ENCODE measurements around the gene MACROD1. TPM values are rescaled to one million over a fixed set of nuclear protein-coding genes. Genes with fewer than 3 reads are reported as not detected.

MACROD1 gene
- total RNA-seq, 1 experiment from 2014 or later, result 36.9 TPM

DNA sequence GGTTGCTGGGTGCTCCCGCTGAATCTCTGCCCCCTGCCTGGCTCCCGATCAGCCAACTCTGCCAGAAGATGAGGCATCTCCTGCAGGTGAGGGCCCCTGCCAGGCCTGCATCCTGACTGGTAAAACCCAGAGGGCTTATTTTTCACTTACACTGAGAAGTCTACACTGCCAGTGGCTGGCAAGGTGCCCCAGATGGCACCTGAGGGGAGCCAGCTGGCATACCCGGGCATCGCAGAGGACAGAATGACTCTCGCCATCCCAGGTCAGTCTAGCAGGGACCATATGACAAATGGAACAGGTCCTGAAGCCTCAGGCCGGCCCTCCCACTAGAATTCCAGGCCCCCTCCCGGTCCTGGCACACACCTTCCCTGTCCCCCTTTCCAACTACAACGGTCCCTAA is 30.9 kb downstream of the MACROD1 start (continued):
- TF ChIP-seq, protein P1, sequence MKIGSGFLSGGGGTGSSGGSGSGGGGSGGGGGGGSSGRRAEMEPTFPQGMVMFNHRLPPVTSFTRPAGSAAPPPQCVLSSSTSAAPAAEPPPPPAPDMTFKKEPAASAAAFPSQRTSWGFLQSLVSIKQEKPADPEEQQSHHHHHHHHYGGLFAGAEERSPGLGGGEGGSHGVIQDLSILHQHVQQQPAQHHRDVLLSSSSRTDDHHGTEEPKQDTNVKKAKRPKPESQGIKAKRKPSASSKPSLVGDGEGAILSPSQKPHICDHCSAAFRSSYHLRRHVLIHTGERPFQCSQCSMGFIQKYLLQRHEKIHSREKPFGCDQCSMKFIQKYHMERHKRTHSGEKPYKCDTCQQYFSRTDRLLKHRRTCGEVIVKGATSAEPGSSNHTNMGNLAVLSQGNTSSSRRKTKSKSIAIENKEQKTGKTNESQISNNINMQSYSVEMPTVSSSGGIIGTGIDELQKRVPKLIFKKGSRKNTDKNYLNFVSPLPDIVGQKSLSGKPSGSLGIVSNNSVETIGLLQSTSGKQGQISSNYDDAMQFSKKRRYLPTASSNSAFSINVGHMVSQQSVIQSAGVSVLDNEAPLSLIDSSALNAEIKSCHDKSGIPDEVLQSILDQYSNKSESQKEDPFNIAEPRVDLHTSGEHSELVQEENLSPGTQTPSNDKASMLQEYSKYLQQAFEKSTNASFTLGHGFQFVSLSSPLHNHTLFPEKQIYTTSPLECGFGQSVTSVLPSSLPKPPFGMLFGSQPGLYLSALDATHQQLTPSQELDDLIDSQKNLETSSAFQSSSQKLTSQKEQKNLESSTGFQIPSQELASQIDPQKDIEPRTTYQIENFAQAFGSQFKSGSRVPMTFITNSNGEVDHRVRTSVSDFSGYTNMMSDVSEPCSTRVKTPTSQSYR (CRISPR knock-in tag; IDR thresholded peaks at IDR 0.05), result no peak
- TF ChIP-seq ZNF232 (CRISPR knock-in tag; IDR thresholded peaks at IDR 0.05), result no peak
- no peak for TF ChIP-seq TEAD1 (CRISPR knock-in tag; IDR thresholded peaks at IDR 0.05)

DNA sequence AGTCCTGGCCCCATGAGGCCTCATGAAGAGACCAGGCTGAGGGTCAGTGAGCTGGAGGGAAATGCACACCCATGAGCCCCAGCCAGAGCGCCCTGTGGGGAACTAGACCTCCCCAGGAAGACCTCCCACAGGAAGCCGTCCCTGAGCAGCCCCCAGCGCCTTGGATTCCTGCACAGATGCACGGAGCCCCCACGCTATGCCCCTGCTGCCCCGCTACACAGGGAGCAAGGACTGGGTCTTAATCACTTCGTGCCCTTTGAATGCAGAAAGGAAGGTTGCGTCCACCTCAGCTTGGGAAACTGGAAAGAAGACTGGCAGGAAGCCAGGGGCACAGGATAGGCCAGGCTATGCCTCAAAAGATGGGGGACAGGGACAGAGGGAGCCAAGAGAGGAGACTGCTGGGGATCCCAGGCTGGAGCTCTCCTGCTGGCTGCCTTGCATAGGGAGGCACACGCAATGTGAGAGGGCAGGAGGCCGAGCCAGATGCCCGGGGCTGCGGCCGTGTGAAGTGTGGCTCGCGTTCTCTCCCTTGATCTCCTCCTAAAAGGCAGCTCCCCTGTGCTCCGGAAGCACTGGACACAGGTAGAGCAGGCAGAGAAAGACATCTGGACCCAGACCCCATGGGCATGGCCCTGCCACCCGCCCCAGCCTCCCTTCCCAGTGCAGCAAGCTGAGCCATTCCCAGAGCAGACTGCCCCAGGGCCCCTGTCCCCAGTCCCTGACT is 32.8 kb downstream of the MACROD1 start:
- CTCF ChIA-PET, result interaction anchor here (0.7 to 4.3 kb wide), 9 partner anchors 11 to 100 kb away, joined by 3 to 17 read pairs (median 5); no protein-coding TSS in a partner anchor
- Mint-ChIP-seq H3K4me1 (peaks cover 35% of the 10 kb centered on the region), H3K4me3 (no peak overlapping the region), H3K36me3 (no peaks in the 10 kb centered on the region), H3K27me3 (ENCODE audit: low read depth) (peaks cover 48% of the 10 kb centered on the region), H3K9me3 (no peaks in the 10 kb centered on the region), H3K27ac (no peak overlapping the region)
- no peak for ATAC-seq
- DNase-seq (ENCODE audit: low spot score), result no peak
- POLR2A ChIA-PET, result interaction anchor here (0.6 kb wide), 2 partner anchors 11 to 256 kb away, joined by 3 to 10 read pairs; no protein-coding TSS in a partner anchor
- TF ChIP-seq, protein P2, sequence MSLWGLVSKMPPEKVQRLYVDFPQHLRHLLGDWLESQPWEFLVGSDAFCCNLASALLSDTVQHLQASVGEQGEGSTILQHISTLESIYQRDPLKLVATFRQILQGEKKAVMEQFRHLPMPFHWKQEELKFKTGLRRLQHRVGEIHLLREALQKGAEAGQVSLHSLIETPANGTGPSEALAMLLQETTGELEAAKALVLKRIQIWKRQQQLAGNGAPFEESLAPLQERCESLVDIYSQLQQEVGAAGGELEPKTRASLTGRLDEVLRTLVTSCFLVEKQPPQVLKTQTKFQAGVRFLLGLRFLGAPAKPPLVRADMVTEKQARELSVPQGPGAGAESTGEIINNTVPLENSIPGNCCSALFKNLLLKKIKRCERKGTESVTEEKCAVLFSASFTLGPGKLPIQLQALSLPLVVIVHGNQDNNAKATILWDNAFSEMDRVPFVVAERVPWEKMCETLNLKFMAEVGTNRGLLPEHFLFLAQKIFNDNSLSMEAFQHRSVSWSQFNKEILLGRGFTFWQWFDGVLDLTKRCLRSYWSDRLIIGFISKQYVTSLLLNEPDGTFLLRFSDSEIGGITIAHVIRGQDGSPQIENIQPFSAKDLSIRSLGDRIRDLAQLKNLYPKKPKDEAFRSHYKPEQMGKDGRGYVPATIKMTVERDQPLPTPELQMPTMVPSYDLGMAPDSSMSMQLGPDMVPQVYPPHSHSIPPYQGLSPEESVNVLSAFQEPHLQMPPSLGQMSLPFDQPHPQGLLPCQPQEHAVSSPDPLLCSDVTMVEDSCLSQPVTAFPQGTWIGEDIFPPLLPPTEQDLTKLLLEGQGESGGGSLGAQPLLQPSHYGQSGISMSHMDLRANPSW (CRISPR knock-in tag; conservative IDR thresholded peaks at IDR 0.05; ENCODE audit: low read depth), result no peak
- no peak for TF ChIP-seq SMAD3 (CRISPR knock-in tag; IDR thresholded peaks at IDR 0.05; ENCODE audit: borderline replicate concordance)
- TF ChIP-seq ZNF396 (CRISPR knock-in tag; IDR thresholded peaks at IDR 0.05; ENCODE audit: borderline replicate concordance), result no peak
- no peak for TF ChIP-seq ZNF671 (CRISPR knock-in tag; IDR thresholded peaks at IDR 0.05)
- TF ChIP-seq ZNF232 (CRISPR knock-in tag; IDR thresholded peaks at IDR 0.05), result no peak
- TF ChIP-seq, protein P3, sequence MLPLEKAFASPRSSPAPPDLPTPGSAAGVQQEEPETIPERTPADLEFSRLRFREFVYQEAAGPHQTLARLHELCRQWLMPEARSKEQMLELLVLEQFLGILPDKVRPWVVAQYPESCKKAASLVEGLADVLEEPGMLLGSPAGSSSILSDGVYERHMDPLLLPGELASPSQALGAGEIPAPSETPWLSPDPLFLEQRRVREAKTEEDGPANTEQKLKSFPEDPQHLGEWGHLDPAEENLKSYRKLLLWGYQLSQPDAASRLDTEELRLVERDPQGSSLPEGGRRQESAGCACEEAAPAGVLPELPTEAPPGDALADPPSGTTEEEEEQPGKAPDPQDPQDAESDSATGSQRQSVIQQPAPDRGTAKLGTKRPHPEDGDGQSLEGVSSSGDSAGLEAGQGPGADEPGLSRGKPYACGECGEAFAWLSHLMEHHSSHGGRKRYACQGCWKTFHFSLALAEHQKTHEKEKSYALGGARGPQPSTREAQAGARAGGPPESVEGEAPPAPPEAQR (CRISPR knock-in tag; IDR thresholded peaks at IDR 0.05), result no peak
- no peak for TF ChIP-seq FOXJ3 (CRISPR knock-in tag; IDR thresholded peaks at IDR 0.05; ENCODE audit: borderline replicate concordance)
- no peak for TF ChIP-seq SMAD4 (CRISPR knock-in tag; IDR thresholded peaks at IDR 0.05)
- TF ChIP-seq, protein P4, sequence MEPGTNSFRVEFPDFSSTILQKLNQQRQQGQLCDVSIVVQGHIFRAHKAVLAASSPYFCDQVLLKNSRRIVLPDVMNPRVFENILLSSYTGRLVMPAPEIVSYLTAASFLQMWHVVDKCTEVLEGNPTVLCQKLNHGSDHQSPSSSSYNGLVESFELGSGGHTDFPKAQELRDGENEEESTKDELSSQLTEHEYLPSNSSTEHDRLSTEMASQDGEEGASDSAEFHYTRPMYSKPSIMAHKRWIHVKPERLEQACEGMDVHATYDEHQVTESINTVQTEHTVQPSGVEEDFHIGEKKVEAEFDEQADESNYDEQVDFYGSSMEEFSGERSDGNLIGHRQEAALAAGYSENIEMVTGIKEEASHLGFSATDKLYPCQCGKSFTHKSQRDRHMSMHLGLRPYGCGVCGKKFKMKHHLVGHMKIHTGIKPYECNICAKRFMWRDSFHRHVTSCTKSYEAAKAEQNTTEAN (CRISPR knock-in tag; IDR thresholded peaks at IDR 0.05), result no peak
- TF ChIP-seq FOXK1 (CRISPR knock-in tag; IDR thresholded peaks at IDR 0.05), result no peak
- TF ChIP-seq, protein P5, sequence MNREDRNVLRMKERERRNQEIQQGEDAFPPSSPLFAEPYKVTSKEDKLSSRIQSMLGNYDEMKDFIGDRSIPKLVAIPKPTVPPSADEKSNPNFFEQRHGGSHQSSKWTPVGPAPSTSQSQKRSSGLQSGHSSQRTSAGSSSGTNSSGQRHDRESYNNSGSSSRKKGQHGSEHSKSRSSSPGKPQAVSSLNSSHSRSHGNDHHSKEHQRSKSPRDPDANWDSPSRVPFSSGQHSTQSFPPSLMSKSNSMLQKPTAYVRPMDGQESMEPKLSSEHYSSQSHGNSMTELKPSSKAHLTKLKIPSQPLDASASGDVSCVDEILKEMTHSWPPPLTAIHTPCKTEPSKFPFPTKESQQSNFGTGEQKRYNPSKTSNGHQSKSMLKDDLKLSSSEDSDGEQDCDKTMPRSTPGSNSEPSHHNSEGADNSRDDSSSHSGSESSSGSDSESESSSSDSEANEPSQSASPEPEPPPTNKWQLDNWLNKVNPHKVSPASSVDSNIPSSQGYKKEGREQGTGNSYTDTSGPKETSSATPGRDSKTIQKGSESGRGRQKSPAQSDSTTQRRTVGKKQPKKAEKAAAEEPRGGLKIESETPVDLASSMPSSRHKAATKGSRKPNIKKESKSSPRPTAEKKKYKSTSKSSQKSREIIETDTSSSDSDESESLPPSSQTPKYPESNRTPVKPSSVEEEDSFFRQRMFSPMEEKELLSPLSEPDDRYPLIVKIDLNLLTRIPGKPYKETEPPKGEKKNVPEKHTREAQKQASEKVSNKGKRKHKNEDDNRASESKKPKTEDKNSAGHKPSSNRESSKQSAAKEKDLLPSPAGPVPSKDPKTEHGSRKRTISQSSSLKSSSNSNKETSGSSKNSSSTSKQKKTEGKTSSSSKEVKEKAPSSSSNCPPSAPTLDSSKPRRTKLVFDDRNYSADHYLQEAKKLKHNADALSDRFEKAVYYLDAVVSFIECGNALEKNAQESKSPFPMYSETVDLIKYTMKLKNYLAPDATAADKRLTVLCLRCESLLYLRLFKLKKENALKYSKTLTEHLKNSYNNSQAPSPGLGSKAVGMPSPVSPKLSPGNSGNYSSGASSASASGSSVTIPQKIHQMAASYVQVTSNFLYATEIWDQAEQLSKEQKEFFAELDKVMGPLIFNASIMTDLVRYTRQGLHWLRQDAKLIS (CRISPR knock-in tag; IDR thresholded peaks at IDR 0.05; ENCODE audit: borderline replicate concordance), result no peak
- no peak for TF ChIP-seq OVOL2 (CRISPR knock-in tag; IDR thresholded peaks at IDR 0.05; ENCODE audit: borderline replicate concordance)
- TF ChIP-seq CBFB (CRISPR knock-in tag; IDR thresholded peaks at IDR 0.05; ENCODE audit: low read depth), result no peak
- TF ChIP-seq, protein P6, sequence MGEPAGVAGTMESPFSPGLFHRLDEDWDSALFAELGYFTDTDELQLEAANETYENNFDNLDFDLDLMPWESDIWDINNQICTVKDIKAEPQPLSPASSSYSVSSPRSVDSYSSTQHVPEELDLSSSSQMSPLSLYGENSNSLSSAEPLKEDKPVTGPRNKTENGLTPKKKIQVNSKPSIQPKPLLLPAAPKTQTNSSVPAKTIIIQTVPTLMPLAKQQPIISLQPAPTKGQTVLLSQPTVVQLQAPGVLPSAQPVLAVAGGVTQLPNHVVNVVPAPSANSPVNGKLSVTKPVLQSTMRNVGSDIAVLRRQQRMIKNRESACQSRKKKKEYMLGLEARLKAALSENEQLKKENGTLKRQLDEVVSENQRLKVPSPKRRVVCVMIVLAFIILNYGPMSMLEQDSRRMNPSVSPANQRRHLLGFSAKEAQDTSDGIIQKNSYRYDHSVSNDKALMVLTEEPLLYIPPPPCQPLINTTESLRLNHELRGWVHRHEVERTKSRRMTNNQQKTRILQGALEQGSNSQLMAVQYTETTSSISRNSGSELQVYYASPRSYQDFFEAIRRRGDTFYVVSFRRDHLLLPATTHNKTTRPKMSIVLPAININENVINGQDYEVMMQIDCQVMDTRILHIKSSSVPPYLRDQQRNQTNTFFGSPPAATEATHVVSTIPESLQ (CRISPR knock-in tag; IDR thresholded peaks at IDR 0.05), result no peak
- no peak for TF ChIP-seq NFE2L1 (CRISPR knock-in tag; IDR thresholded peaks at IDR 0.05)
- no peak for TF ChIP-seq GRHL2 (CRISPR knock-in tag; IDR thresholded peaks at IDR 0.05; ENCODE audit: insufficient replicate concordance, severe bottlenecking)
- TF ChIP-seq ESRRA (CRISPR knock-in tag; IDR thresholded peaks at IDR 0.05; ENCODE audit: borderline replicate concordance), result no peak
- TF ChIP-seq, protein P7, sequence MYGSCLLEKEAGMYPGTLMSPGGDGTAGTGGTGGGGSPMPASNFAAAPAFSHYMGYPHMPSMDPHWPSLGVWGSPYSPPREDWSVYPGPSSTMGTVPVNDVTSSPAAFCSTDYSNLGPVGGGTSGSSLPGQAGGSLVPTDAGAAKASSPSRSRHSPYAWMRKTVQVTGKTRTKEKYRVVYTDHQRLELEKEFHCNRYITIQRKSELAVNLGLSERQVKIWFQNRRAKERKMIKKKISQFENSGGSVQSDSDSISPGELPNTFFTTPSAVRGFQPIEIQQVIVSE (CRISPR knock-in tag; IDR thresholded peaks at IDR 0.05; ENCODE audit: borderline replicate concordance), result no peak

All from WTC11 (cell line).